Nephron progenitor cell (in vitro differentiated cells): ENCODE data around the gene ARID1B.

Experiments used
- DNase-seq: peaks from one replicate; pipeline ENCODE4 v3.0.0; 2021
- H3K27ac Mint-ChIP-seq: 2 replicates; pipeline ENCODE4 v1.8.0; 2021; ENCODE audit warnings: mild to moderate bottlenecking, moderate library complexity, mixed read lengths
- H3K27me3 Mint-ChIP-seq: 2 replicates; pipeline ENCODE4 v1.8.0; 2021; ENCODE audit warnings: mild to moderate bottlenecking, low read depth, mixed read lengths; ENCODE audit not compliant: poor library complexity
- H3K36me3 Mint-ChIP-seq: 2 replicates; pipeline ENCODE4 v1.8.0; 2021; ENCODE audit warnings: low read depth, mixed read lengths
- H3K4me1 Mint-ChIP-seq: 2 replicates; pipeline ENCODE4 v1.8.0; 2021; ENCODE audit warnings: mixed read lengths
- H3K4me3 Mint-ChIP-seq: 2 replicates; pipeline ENCODE4 v1.8.0; 2021; ENCODE audit warnings: mild to moderate bottlenecking, moderate library complexity, mixed read lengths
- H3K9me3 Mint-ChIP-seq: 2 replicates; pipeline ENCODE4 v1.8.0; 2021; ENCODE audit warnings: mild to moderate bottlenecking, moderate library complexity, mixed read lengths
- TF ChIP-seq, protein P1 (sequence below): fragments of 200-600 bp; sonication (generic); IDR thresholded peaks from 2 replicates; pipeline ENCODE4 v1.5.0; 2021; ENCODE audit warnings: antibody characterized with exemption

Gene ARID1B

DNA sequence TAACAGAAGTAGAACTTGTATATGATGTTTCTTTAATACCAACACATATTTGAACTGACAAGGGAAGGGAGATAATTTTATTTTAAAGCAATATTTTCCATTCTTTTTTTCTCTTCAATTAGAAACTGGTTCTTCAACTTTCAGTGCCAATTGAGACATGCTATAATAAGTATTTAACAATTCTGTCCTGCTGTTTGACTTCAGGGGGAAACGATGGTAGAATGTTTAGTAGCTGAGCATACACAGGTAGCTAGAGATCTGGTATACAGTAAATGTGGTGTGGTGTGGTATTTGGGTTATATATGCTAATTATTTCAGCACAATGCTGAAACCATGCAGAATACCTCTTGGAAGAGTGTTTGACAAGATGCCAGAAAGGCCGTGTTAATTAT lies 156.9 kb downstream of the ARID1B start:
- peaks cover 3% of the 10 kb centered on the region for H3K27me3 Mint-ChIP-seq
- peaks cover 5% of the 10 kb centered on the region for H3K9me3 Mint-ChIP-seq
- TF ChIP-seq, protein P1, sequence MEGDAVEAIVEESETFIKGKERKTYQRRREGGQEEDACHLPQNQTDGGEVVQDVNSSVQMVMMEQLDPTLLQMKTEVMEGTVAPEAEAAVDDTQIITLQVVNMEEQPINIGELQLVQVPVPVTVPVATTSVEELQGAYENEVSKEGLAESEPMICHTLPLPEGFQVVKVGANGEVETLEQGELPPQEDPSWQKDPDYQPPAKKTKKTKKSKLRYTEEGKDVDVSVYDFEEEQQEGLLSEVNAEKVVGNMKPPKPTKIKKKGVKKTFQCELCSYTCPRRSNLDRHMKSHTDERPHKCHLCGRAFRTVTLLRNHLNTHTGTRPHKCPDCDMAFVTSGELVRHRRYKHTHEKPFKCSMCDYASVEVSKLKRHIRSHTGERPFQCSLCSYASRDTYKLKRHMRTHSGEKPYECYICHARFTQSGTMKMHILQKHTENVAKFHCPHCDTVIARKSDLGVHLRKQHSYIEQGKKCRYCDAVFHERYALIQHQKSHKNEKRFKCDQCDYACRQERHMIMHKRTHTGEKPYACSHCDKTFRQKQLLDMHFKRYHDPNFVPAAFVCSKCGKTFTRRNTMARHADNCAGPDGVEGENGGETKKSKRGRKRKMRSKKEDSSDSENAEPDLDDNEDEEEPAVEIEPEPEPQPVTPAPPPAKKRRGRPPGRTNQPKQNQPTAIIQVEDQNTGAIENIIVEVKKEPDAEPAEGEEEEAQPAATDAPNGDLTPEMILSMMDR: no peak
- peaks cover 34% of the 10 kb centered on the region for H3K4me1 Mint-ChIP-seq
- H3K36me3 Mint-ChIP-seq: peaks cover 27% of the 10 kb centered on the region
- DNase-seq: no peak
- H3K27ac Mint-ChIP-seq: peak overlapping the region; percentile 63
- H3K4me3 Mint-ChIP-seq: no peak overlapping the region

DNA sequence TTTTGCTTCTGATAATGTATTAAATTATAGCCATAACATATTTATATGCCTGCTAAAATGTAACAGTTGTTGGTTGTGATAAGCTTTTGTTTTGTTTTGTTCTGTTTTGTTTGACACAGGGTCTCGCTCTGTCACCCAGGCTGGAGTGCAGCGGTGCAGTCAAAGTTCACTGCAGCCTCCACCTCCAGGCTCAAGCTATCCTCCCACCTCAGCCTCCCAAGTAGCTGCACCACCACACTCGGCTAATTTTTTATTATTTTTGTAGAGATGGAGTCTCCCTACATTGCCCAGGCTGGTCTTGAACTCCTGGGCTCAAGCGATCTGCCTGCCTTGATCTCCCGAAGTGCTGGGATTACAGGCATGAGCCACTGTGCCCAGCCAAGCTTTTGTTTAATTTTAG lies 157.8 kb downstream of the ARID1B start:
- H3K4me3 Mint-ChIP-seq: no peak overlapping the region
- no peak for DNase-seq
- peaks cover 35% of the 10 kb centered on the region for H3K4me1 Mint-ChIP-seq
- H3K27me3 Mint-ChIP-seq: peaks cover 3% of the 10 kb centered on the region
- TF ChIP-seq, protein P1: no peak
- peaks cover 5% of the 10 kb centered on the region for H3K9me3 Mint-ChIP-seq
- peaks cover 18% of the 10 kb centered on the region for H3K36me3 Mint-ChIP-seq
- H3K27ac Mint-ChIP-seq: no peak overlapping the region

DNA sequence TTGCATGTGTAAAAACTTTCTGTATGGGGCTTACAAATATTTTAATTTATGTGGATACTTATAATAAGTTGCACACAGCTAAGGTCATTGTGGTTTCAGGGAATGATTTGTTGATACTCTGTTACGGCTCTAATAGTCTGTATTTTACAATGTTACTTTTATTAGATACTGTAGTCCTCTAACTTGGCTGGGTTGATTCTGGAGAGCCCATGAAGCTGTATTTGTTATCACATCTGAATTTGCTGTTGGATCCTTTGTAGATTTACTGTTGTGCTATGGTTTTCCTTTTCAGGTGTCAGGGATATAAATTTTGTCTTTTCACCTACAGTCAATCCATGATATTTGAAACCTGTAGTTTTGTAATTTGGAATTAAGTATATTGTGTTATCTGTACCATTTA lies 161.0 kb downstream of the ARID1B start:
- TF ChIP-seq, protein P1: no peak
- Mint-ChIP-seq H3K36me3 (peaks cover 11% of the 10 kb centered on the region), H3K27me3 (no peaks in the 10 kb centered on the region), H3K9me3 (no peaks in the 10 kb centered on the region), H3K27ac (peak overlapping the region; percentile 30), H3K4me3 (no peak overlapping the region), H3K4me1 (peaks cover 34% of the 10 kb centered on the region)
- no peak for DNase-seq

DNA sequence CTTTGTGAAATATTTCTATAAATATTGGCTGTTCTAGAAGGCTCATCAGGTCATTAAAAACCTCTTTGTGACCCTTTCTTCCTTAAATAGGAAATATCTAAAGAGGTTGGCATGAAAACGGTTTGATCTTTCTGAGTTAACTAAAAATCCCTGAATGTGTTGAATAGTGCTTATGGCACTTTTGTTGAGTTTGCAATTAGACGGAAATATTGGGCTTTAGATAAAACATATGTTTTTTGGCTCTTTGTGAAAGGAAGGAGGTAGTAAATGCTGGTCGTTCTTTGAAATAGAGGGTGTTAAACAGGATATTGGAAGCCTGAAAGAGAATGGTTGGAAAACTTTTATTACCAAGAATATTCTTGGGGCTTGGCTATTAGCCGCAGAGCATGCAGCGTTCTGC lies 163.0 kb downstream of the ARID1B start:
- Mint-ChIP-seq H3K36me3 (peaks cover 8% of the 10 kb centered on the region), H3K4me1 (peaks cover 33% of the 10 kb centered on the region), H3K27me3 (no peaks in the 10 kb centered on the region), H3K27ac (peak overlapping the region; percentile 10), H3K9me3 (no peaks in the 10 kb centered on the region), H3K4me3 (no peak overlapping the region)
- TF ChIP-seq, protein P1: no peak
- DNase-seq: no peak

DNA sequence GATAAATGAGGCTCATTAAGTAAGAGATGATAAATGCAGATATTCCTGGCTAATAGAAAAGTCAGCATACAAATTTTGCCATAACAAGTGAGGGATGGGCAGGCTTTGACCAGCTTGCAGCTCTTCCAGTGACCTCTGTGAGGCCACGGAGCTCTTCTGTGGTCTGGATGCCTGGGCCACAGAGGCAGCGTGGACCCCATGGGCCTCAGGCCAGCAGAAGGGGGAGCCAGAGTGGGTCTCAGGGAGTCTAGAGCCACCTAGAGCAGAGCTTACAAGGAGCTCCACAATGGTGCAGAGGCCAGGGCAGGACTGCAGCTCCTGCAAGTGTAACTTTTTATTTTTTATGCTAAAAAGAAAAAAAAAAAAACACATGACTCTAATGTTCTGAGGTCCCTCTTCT lies 165.1 kb downstream of the ARID1B start:
- Mint-ChIP-seq H3K4me3 (no peak overlapping the region), H3K27ac (no peak overlapping the region), H3K36me3 (no peaks in the 10 kb centered on the region), H3K4me1 (peaks cover 44% of the 10 kb centered on the region), H3K27me3 (no peaks in the 10 kb centered on the region), H3K9me3 (no peaks in the 10 kb centered on the region)
- no peak for DNase-seq
- TF ChIP-seq, protein P1: no peak

DNA sequence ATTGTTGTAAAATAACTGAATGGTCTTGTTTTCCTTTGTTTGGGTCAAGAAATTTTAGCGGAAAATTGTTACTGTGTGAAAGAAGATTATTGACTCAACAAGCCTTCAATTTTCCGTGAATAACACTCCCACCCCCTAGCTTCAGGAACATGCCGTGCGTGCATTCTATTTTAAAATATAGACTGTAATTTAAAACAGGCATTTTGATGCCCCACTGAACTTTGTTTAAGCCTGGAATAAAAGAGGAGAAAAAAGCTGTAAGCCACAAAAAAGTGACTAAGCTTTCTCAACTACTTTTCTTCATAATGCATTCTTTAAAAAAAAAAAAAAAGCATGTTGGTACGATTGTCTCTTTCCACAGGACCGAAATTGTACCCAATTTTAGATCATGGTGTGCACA lies 166.0 kb downstream of the ARID1B start:
- H3K27me3 Mint-ChIP-seq: no peaks in the 10 kb centered on the region

More for the DNA sequence above, 166.0 kb downstream of the ARID1B start:
- no peak for DNase-seq
- H3K4me1 Mint-ChIP-seq: peaks cover 45% of the 10 kb centered on the region
- no peaks in the 10 kb centered on the region for H3K36me3 Mint-ChIP-seq
- H3K9me3 Mint-ChIP-seq: no peaks in the 10 kb centered on the region
- H3K27ac Mint-ChIP-seq: no peak overlapping the region
- TF ChIP-seq, protein P1: no peak
- H3K4me3 Mint-ChIP-seq: no peak overlapping the region
